ENCODE data around the gene SETBP1.
"Not testable (repeated sequence)": the region's sequence is repeated elsewhere in the genome, so short reads cannot be mapped to it uniquely, and the experiment has no call there.

SETBP1 gene

GRCh38 chr18:44713435-44713834 lies 32.7 kb downstream of the SETBP1 start:
- no peak for DNase-seq (ENCODE audit: low spot score)
- no peak for TF ChIP-seq CTCF (IDR thresholded peaks at IDR 0.05; ENCODE audit: extremely low read depth, missing control alignments)

- no peak for DNase-seq (ENCODE audit: low spot score)
- no peak for TF ChIP-seq CTCF (IDR thresholded peaks at IDR 0.05; ENCODE audit: extremely low read depth, missing control alignments)
Measured at GRCh38 chr18:44714376-44714775, 33.7 kb downstream of the SETBP1 start.

GRCh38 chr18:44715245-44715644 lies 34.6 kb downstream of the SETBP1 start:
- no peak for DNase-seq (ENCODE audit: low spot score)
- no peak for TF ChIP-seq CTCF (IDR thresholded peaks at IDR 0.05; ENCODE audit: extremely low read depth, missing control alignments)

- TF ChIP-seq CTCF (IDR thresholded peaks at IDR 0.05; ENCODE audit: extremely low read depth, missing control alignments): no peak
- no peak for DNase-seq (ENCODE audit: low spot score)
Measured at GRCh38 chr18:44715842-44716241, 35.2 kb downstream of the SETBP1 start.

GRCh38 chr18:44716697-44717163 lies 36.0 kb downstream of the SETBP1 start:
- DNase-seq (ENCODE audit: low spot score): no peak
- no peak for TF ChIP-seq CTCF (IDR thresholded peaks at IDR 0.05; ENCODE audit: extremely low read depth, missing control alignments)

GRCh38 chr18:44719519-44720060 lies 38.9 kb downstream of the SETBP1 start:
- TF ChIP-seq CTCF (IDR thresholded peaks at IDR 0.05; ENCODE audit: extremely low read depth, missing control alignments): no peak
- no peak for DNase-seq (ENCODE audit: low spot score)

- DNase-seq (ENCODE audit: low spot score): not testable (repeated sequence)
Measured at GRCh38 chr18:44721748-44722147, 41.1 kb downstream of the SETBP1 start.

GRCh38 chr18:44723411-44723810 lies 42.7 kb downstream of the SETBP1 start:
- no peak for TF ChIP-seq CTCF (IDR thresholded peaks at IDR 0.05; ENCODE audit: extremely low read depth, missing control alignments)

More at GRCh38 chr18:44723411-44723810, 42.7 kb downstream of the SETBP1 start:
- peak; percentile 33 for DNase-seq (ENCODE audit: low spot score)

Measured in GM20000 (cell line).